Measurements from ENCODE around the gene PATE1. TPM values are rescaled to one million over a fixed set of nuclear protein-coding genes. Genes with fewer than 3 reads are reported as not detected.
"Not testable (repeated sequence)": the region's sequence is repeated elsewhere in the genome, so short reads cannot be mapped to it uniquely, and the experiment has no call there.

The PATE1 gene
- polyA plus RNA-seq, 1 donor (not counting 4 experiments of a cell fraction or from before 2014, with no cell fraction given) = not detected

GRCh38 chr11:125701858-125702621, 44.0 kb upstream of the PATE1 start:
- dilution Hi-C loops (cut with MboI; ENCODE audit: extremely low pct_ligation_motif_present, low sequenced_read_pairs) = no loop called here
- Histone ChIP-seq H3K4me2 (ENCODE audit: control insufficient read depth, extremely low read depth, insufficient read depth, low read depth, low read length) (no peak overlapping the region), H3K27ac (ENCODE audit: control insufficient read depth, insufficient read depth, low read length) (no peak overlapping the region), H2AFZ (ENCODE audit: control insufficient read depth, low read length) (no peak overlapping the region), H3K27me3 (ENCODE audit: control insufficient read depth, extremely low read depth, insufficient read depth, low read length) (no peaks in the 10 kb centered on the region), H3K4me3 (ENCODE audit: control insufficient read depth in 2 of 3, extremely low read depth in 1 of 3, insufficient read depth in 2 of 3, low read depth in 1 of 3, low read length in 3 of 3) (no peak overlapping the region), H4K20me1 (ENCODE audit: control insufficient read depth, extremely low read depth, insufficient read depth, low read length) (no peaks in the 10 kb centered on the region), H3K79me2 (ENCODE audit: control insufficient read depth, insufficient read depth, low read length) (no peaks in the 10 kb centered on the region), H3K9me3 (ENCODE audit: control insufficient read depth, low read depth, low read length) (no peaks in the 10 kb centered on the region), H3K36me3 (ENCODE audit: control insufficient read depth in 2 of 2, extremely low read depth in 1 of 2, insufficient read depth in 2 of 2, low read length in 2 of 2) (no peaks in the 10 kb centered on the region), H3K9me1 (ENCODE audit: control insufficient read depth, extremely low read depth, insufficient read depth, low read length) (no peaks in the 10 kb centered on the region), H3K4me1 (ENCODE audit: control insufficient read depth, extremely low read depth, insufficient read depth, low read length) (no peaks in the 10 kb centered on the region), H3K9ac (ENCODE audit: control insufficient read depth, extremely low read depth, insufficient read depth, low read length) (no peak overlapping the region)
- DNase-seq (ENCODE audit: low read depth, low spot score) (no peak), FAIRE-seq (no peak)
- no peak for TF ChIP-seq EZH2 (IDR thresholded peaks at IDR 0.05; ENCODE audit: low read length)
- TF ChIP-seq, protein P1, sequence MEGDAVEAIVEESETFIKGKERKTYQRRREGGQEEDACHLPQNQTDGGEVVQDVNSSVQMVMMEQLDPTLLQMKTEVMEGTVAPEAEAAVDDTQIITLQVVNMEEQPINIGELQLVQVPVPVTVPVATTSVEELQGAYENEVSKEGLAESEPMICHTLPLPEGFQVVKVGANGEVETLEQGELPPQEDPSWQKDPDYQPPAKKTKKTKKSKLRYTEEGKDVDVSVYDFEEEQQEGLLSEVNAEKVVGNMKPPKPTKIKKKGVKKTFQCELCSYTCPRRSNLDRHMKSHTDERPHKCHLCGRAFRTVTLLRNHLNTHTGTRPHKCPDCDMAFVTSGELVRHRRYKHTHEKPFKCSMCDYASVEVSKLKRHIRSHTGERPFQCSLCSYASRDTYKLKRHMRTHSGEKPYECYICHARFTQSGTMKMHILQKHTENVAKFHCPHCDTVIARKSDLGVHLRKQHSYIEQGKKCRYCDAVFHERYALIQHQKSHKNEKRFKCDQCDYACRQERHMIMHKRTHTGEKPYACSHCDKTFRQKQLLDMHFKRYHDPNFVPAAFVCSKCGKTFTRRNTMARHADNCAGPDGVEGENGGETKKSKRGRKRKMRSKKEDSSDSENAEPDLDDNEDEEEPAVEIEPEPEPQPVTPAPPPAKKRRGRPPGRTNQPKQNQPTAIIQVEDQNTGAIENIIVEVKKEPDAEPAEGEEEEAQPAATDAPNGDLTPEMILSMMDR (optimal IDR thresholded peaks at IDR 0.05 in 1 of 3, IDR thresholded peaks at IDR 0.05 in 1 of 3, conservative IDR thresholded peaks at IDR 0.05 in 1 of 3; ENCODE audit: extremely low read depth in 1 of 3, insufficient read depth in 2 of 3, low read length in 3 of 3) = no peak

- H3K27me3 ChIP-seq (ENCODE audit: control insufficient read depth, extremely low read depth, insufficient read depth, low read length); H3K4me3 ChIP-seq (ENCODE audit: control insufficient read depth in 2 of 3, extremely low read depth in 1 of 3, insufficient read depth in 2 of 3, low read depth in 1 of 3, low read length in 3 of 3); H3K4me1 ChIP-seq (ENCODE audit: control insufficient read depth, extremely low read depth, insufficient read depth, low read length); H4K20me1 ChIP-seq (ENCODE audit: control insufficient read depth, extremely low read depth, insufficient read depth, low read length); DNase-seq (ENCODE audit: low read depth, low spot score); dilution Hi-C loops (cut with MboI; ENCODE audit: extremely low pct_ligation_motif_present, low sequenced_read_pairs); FAIRE-seq; H2AFZ ChIP-seq (ENCODE audit: control insufficient read depth, low read length); H3K79me2 ChIP-seq (ENCODE audit: control insufficient read depth, insufficient read depth, low read length); H3K4me2 ChIP-seq (ENCODE audit: control insufficient read depth, extremely low read depth, insufficient read depth, low read depth, low read length); H3K36me3 ChIP-seq (ENCODE audit: control insufficient read depth in 2 of 2, extremely low read depth in 1 of 2, insufficient read depth in 2 of 2, low read length in 2 of 2); H3K9me1 ChIP-seq (ENCODE audit: control insufficient read depth, extremely low read depth, insufficient read depth, low read length); H3K27ac ChIP-seq (ENCODE audit: control insufficient read depth, insufficient read depth, low read length); H3K9me3 ChIP-seq (ENCODE audit: control insufficient read depth, low read depth, low read length); H3K9ac ChIP-seq (ENCODE audit: control insufficient read depth, extremely low read depth, insufficient read depth, low read length): not testable (repeated sequence)
These were observed 41.4 kb upstream of the PATE1 start for GRCh38 chr11:125704686-125705085.

GRCh38 chr11:125720781-125721180, 25.3 kb upstream of the PATE1 start:
- no peak overlapping the region for H3K4me3 ChIP-seq (ENCODE audit: control insufficient read depth in 2 of 3, extremely low read depth in 1 of 3, insufficient read depth in 2 of 3, low read depth in 1 of 3, low read length in 3 of 3)
- H3K27me3 ChIP-seq (ENCODE audit: control insufficient read depth, extremely low read depth, insufficient read depth, low read length) = no peaks in the 10 kb centered on the region
- no peaks in the 10 kb centered on the region for H3K4me1 ChIP-seq (ENCODE audit: control insufficient read depth, extremely low read depth, insufficient read depth, low read length)
- H3K36me3 ChIP-seq (ENCODE audit: control insufficient read depth in 2 of 2, extremely low read depth in 1 of 2, insufficient read depth in 2 of 2, low read length in 2 of 2) = no peaks in the 10 kb centered on the region
- dilution Hi-C loops (cut with MboI; ENCODE audit: extremely low pct_ligation_motif_present, low sequenced_read_pairs) = no loop called here
- H3K27ac ChIP-seq (ENCODE audit: control insufficient read depth, insufficient read depth, low read length) = no peak overlapping the region
- no peak overlapping the region for H3K9ac ChIP-seq (ENCODE audit: control insufficient read depth, extremely low read depth, insufficient read depth, low read length)
- no peak overlapping the region for H2AFZ ChIP-seq (ENCODE audit: control insufficient read depth, low read length)
- H3K9me1 ChIP-seq (ENCODE audit: control insufficient read depth, extremely low read depth, insufficient read depth, low read length) = no peaks in the 10 kb centered on the region
- TF ChIP-seq, protein P1 (optimal IDR thresholded peaks at IDR 0.05 in 1 of 3, IDR thresholded peaks at IDR 0.05 in 1 of 3, conservative IDR thresholded peaks at IDR 0.05 in 1 of 3; ENCODE audit: extremely low read depth in 1 of 3, insufficient read depth in 2 of 3, low read length in 3 of 3) = no peak
- no peak for TF ChIP-seq EZH2 (IDR thresholded peaks at IDR 0.05; ENCODE audit: low read length)
- FAIRE-seq (no peak), DNase-seq (ENCODE audit: low read depth, low spot score) (no peak)
- H4K20me1 ChIP-seq (ENCODE audit: control insufficient read depth, extremely low read depth, insufficient read depth, low read length) = no peaks in the 10 kb centered on the region
- no peaks in the 10 kb centered on the region for H3K79me2 ChIP-seq (ENCODE audit: control insufficient read depth, insufficient read depth, low read length)
- H3K9me3 ChIP-seq (ENCODE audit: control insufficient read depth, low read depth, low read length) = no peaks in the 10 kb centered on the region
- H3K4me2 ChIP-seq (ENCODE audit: control insufficient read depth, extremely low read depth, insufficient read depth, low read depth, low read length) = no peak overlapping the region
